H1 (cell line): ENCODE results near the gene CCDC15. TPM values are rescaled to one million over a fixed set of nuclear protein-coding genes. Genes with fewer than 3 reads are reported as not detected.

ENCODE experiments used
- CTCF ChIA-PET: fragments of 300-600 bp; sonication (Branson Sonifier 250); formaldehyde crosslinking; loops from one replicate; lab custom pipeline; 2021; ENCODE audit not compliant: partially characterized antibody; lab: Charles Lee
- POLR2A ChIA-PET: fragments of 300-600 bp; sonication (Branson Sonifier 250); formaldehyde crosslinking; loops from one replicate; lab custom pipeline; 2021; ENCODE audit warnings: inconsistent platforms; ENCODE audit not compliant: partially characterized antibody; lab: Charles Lee
- DNase-seq, 2 experiments: peaks; one replicate each; pipeline versions ENCODE4 v3.0.0 to v3.0.0-alpha.2; 2010 to 2022; ENCODE audit warnings: low spot score in 2 of 2, low read depth in 1 of 2, mixed read lengths in 1 of 2
- FAIRE-seq: peaks from 2 replicates; lab custom pipeline; 2011; peaks lifted over from hg19 to GRCh38; lab: Jason Lieb, UNC
- H2AFZ ChIP-seq: 2 replicates; pipeline ENCODE4 v1.8.1; 2012; ENCODE audit warnings: low read length, inconsistent platforms
- H2AK5ac ChIP-seq: 2 replicates; pipeline ENCODE4 v1.6.1; 2013; ENCODE audit warnings: low read depth, low read length
- H2BK120ac ChIP-seq: replicated peaks from 2 replicates; pipeline ENCODE3; 2013; ENCODE audit warnings: low read depth, low read length, inconsistent platforms
- H2BK12ac ChIP-seq: 2 replicates; pipeline ENCODE4 v1.6.1; 2013; ENCODE audit warnings: low read depth, low read length
- H2BK15ac ChIP-seq: 2 replicates; pipeline ENCODE4 v1.6.1; 2013; ENCODE audit warnings: low read length
- H2BK20ac ChIP-seq: 2 replicates; pipeline ENCODE4 v1.6.1; 2013; ENCODE audit warnings: low read length
- H2BK5ac ChIP-seq: 2 replicates; pipeline ENCODE4 v1.6.1; 2013; ENCODE audit warnings: low read depth, low read length
- H3K14ac ChIP-seq: 2 replicates; pipeline ENCODE4 v1.6.1; 2013; ENCODE audit warnings: inconsistent platforms; ENCODE audit not compliant: insufficient read length
- H3K18ac ChIP-seq: 2 replicates; pipeline ENCODE4 v1.6.1; 2013; ENCODE audit warnings: low read length; ENCODE audit errors: extremely low read depth
- H3K23ac ChIP-seq: 2 replicates; pipeline ENCODE4 v1.6.1; 2013; ENCODE audit warnings: inconsistent platforms; ENCODE audit not compliant: insufficient read length
- H3K23me2 ChIP-seq: 2 replicates; pipeline ENCODE4 v1.6.1; 2013; ENCODE audit warnings: low read depth, low read length
- H3K27ac ChIP-seq: 2 replicates; pipeline ENCODE4 v1.6.1; 2011; ENCODE audit warnings: low read depth, low read length, inconsistent platforms
- H3K27me3 ChIP-seq, 4 experiments: replicated peaks in 1 of 4; 1 replicate in 1 of 4; 2 replicates in 3 of 4; pipeline versions ENCODE4 v1.6.1 to v1.8.1; 2011 to 2013; ENCODE audit warnings: low read length in 3 of 4, mild to moderate bottlenecking in 3 of 4, inconsistent platforms in 2 of 4, mixed read lengths in 2 of 4, moderate library complexity in 1 of 4; ENCODE audit not compliant: control insufficient read depth in 3 of 4, insufficient read depth in 3 of 4; ENCODE audit errors: extremely low read depth in 1 of 4
- H3K36me3 ChIP-seq, 4 experiments: 2 replicates each; pipeline versions ENCODE4 v1.6.1 to v1.8.1; 2011 to 2013; ENCODE audit warnings: mild to moderate bottlenecking in 4 of 4, low read length in 3 of 4, moderate library complexity in 2 of 4, control low read depth in 1 of 4, inconsistent platforms in 1 of 4; ENCODE audit not compliant: insufficient read depth in 4 of 4, control insufficient read depth in 2 of 4
- H3K4ac ChIP-seq: replicated peaks from 2 replicates; pipeline ENCODE3; 2013; ENCODE audit warnings: low read length, low read depth, mixed read lengths, inconsistent platforms; ENCODE audit not compliant: insufficient read length
- H3K4me1 ChIP-seq, 4 experiments: replicated peaks in 1 of 4; 1 replicate in 1 of 4; 2 replicates in 3 of 4; pipeline versions ENCODE4 v1.6.1 to v1.8.1; 2011 to 2013; ENCODE audit warnings: low read length in 3 of 4, inconsistent platforms in 2 of 4, mixed read lengths in 1 of 4; ENCODE audit not compliant: insufficient read depth in 4 of 4, control insufficient read depth in 3 of 4
- H3K4me2 ChIP-seq, 2 experiments: 2 replicates each; pipeline versions ENCODE4 v1.6.1 to v1.8.1; 2011 to 2013; ENCODE audit warnings: low read depth in 2 of 2, low read length in 2 of 2, control low read depth in 1 of 2, inconsistent platforms in 1 of 2, mild to moderate bottlenecking in 1 of 2; ENCODE audit not compliant: insufficient read depth in 1 of 2
- H3K4me3 ChIP-seq, 4 experiments: fragments of 200-600, 300-600 bp in 1 of 4; sonication (generic), shearing (Covaris generic), sonication (Bioruptor Twin) in 1 of 4; 2 replicates each; pipeline versions ENCODE4 v1.5.1 to v1.8.1; 2011 to 2016; ENCODE audit warnings: low read length in 4 of 4, low read depth in 3 of 4, control low read depth in 2 of 4, inconsistent platforms in 2 of 4, mild to moderate bottlenecking in 2 of 4, mixed read lengths in 1 of 4, moderate library complexity in 1 of 4; ENCODE audit not compliant: insufficient read depth in 2 of 4; ENCODE audit errors: extremely low read depth in 1 of 4
- H3K56ac ChIP-seq: replicated peaks from 2 replicates; pipeline ENCODE3; 2013; ENCODE audit warnings: low read depth, mild to moderate bottlenecking, mixed read lengths, low read length, inconsistent platforms; ENCODE audit not compliant: insufficient read length
- H3K79me1 ChIP-seq: 2 replicates; pipeline ENCODE4 v1.6.1; 2013; ENCODE audit warnings: low read depth, low read length, control low read depth
- H3K79me2 ChIP-seq, 2 experiments: 2 replicates each; pipeline versions ENCODE4 v1.6.1 to v1.8.1; 2012 to 2013; ENCODE audit warnings: low read length in 2 of 2, mild to moderate bottlenecking in 2 of 2, inconsistent platforms in 1 of 2; ENCODE audit not compliant: insufficient read depth in 2 of 2, control insufficient read depth in 1 of 2
- H3K9ac ChIP-seq, 4 experiments: replicated peaks in 1 of 4; 1 replicate in 1 of 4; 2 replicates in 3 of 4; pipeline versions ENCODE4 v1.6.1 to v1.8.1; 2011 to 2013; ENCODE audit warnings: low read depth in 3 of 4, low read length in 3 of 4, control low read depth in 2 of 4, mild to moderate bottlenecking in 2 of 4, moderate library complexity in 2 of 4, inconsistent platforms in 1 of 4; ENCODE audit errors: extremely low read depth in 1 of 4
- H3K9me3 ChIP-seq, 2 experiments: 2 replicates each; pipeline versions ENCODE4 v1.6.1 to v1.8.1; 2012 to 2013; ENCODE audit warnings: mild to moderate bottlenecking in 2 of 2, moderate library complexity in 2 of 2, control low read depth in 1 of 2, inconsistent platforms in 1 of 2, low read depth in 1 of 2, low read length in 1 of 2, mixed read lengths in 1 of 2; ENCODE audit not compliant: insufficient read depth in 2 of 2
- H4K20me1 ChIP-seq, 2 experiments: replicated peaks in 1 of 2; 2 replicates each; pipeline versions ENCODE3 to v1.8.1; 2011 to 2013; ENCODE audit warnings: inconsistent platforms in 2 of 2, low read length in 2 of 2, mild to moderate bottlenecking in 1 of 2; ENCODE audit not compliant: insufficient read depth in 2 of 2, control insufficient read depth in 1 of 2
- H4K5ac ChIP-seq: 2 replicates; pipeline ENCODE4 v1.6.1; 2013; ENCODE audit warnings: low read length, low read depth, mixed read lengths, inconsistent platforms; ENCODE audit not compliant: insufficient read length
- H4K8ac ChIP-seq: 2 replicates; pipeline ENCODE4 v1.8.0; 2013; ENCODE audit warnings: mild to moderate bottlenecking, moderate library complexity, low read length, inconsistent platforms; ENCODE audit not compliant: insufficient read depth; ENCODE audit errors: extremely low read depth
- H4K91ac ChIP-seq: replicated peaks from 2 replicates; pipeline ENCODE3; 2013; ENCODE audit warnings: low read length, mixed read lengths, inconsistent platforms; ENCODE audit not compliant: insufficient read length
- ATF3 ChIP-seq: IDR thresholded peaks from 2 replicates; pipeline ENCODE4 v1.6.1; 2011; ENCODE audit warnings: low read depth, mild to moderate bottlenecking, low read length; ENCODE audit not compliant: insufficient read depth
- BRCA1 ChIP-seq: IDR thresholded peaks from 2 replicates; pipeline ENCODE4 v1.6.1; 2012; ENCODE audit warnings: low read depth, low read length, improper control_type of control experiment
- FOSL1 ChIP-seq: IDR thresholded peaks from 2 replicates; pipeline ENCODE4 v1.6.1; 2011; ENCODE audit warnings: mild to moderate bottlenecking, low read depth, low read length, moderate library complexity; ENCODE audit not compliant: insufficient read depth
- HDAC2 ChIP-seq, 2 experiments: fragments of 300-600 bp in 1 of 2; sonication (generic) in 1 of 2; IDR thresholded peaks; 2 replicates each; pipeline ENCODE4 v1.6.1; 2011 to 2012; ENCODE audit warnings: low read depth in 2 of 2, low read length in 2 of 2, mild to moderate bottlenecking in 2 of 2, moderate library complexity in 2 of 2, borderline replicate concordance in 1 of 2, inconsistent platforms in 1 of 2
- PHF8 ChIP-seq: fragments of 200-600 bp; sonication (generic); conservative IDR thresholded peaks from 2 replicates; pipeline ENCODE4 v1.7.1; 2012; ENCODE audit warnings: low read depth, mild to moderate bottlenecking, inconsistent platforms, low read length, moderate library complexity
- RAD21 ChIP-seq, 2 experiments: IDR thresholded peaks in 1 of 2; conservative IDR thresholded peaks in 1 of 2; 2 replicates each; pipeline ENCODE4 v1.6.1; 2011; ENCODE audit warnings: low read depth in 2 of 2, low read length in 2 of 2, improper control_type of control experiment in 1 of 2, inconsistent platforms in 1 of 2, mild to moderate bottlenecking in 1 of 2, moderate library complexity in 1 of 2
- RNF2 ChIP-seq: fragments of 200-900, 300-1000 bp; sonication (generic); IDR thresholded peaks from 2 replicates; pipeline ENCODE4 v1.7.1; 2016; ENCODE audit warnings: borderline replicate concordance, low read depth, mild to moderate bottlenecking, antibody characterized with exemption, low read length; ENCODE audit not compliant: poor library complexity, severe bottlenecking; ENCODE audit errors: missing control alignments
- TAF7 ChIP-seq: optimal IDR thresholded peaks from 2 replicates; pipeline ENCODE3; 2011; ENCODE audit warnings: low read depth, mild to moderate bottlenecking, inconsistent platforms, low read length, moderate library complexity, borderline replicate concordance
- TCF12 ChIP-seq: IDR thresholded peaks from 2 replicates; pipeline ENCODE4 v1.6.1; 2011; ENCODE audit warnings: low read depth, mild to moderate bottlenecking, low read length
- USF2 ChIP-seq: IDR thresholded peaks from 2 replicates; pipeline ENCODE4 v1.6.1; 2011; ENCODE audit warnings: low read length, improper control_type of control experiment
- WGBS, 2 experiments: shearing (Covaris generic) in 1 of 2; methylation state at CpG; one replicate each; pipeline versions ENCODE4 v1.1.6 to v1.1.7; 2013 to 2015; ENCODE audit warnings: low lambda C conversion rate in 2 of 2, mixed read lengths in 2 of 2, inconsistent platforms in 1 of 2, low coverage in 1 of 2, missing lambda C conversion rate in 1 of 2; ENCODE audit not compliant: insufficient replicate concordance in 2 of 2, insufficient coverage in 1 of 2, insufficient read length in 1 of 2; ENCODE audit errors: extremely low coverage in 1 of 2, missing lambda C conversion rate in 1 of 2; 5-methylcytosine and 5-hydroxymethylcytosine counted together
- polyA plus RNA-seq, 7 experiments: library from polyadenylated mRNA; depleted of rRNA in 3 of 7; stranded (reverse) in 5 of 7; unstranded in 2 of 7; fragments of >200 nt in 5 of 7; fragments of 200-250 nt in 2 of 7; gene quantifications; 1 replicate in 5 of 7; 2 replicates in 1 of 7; 4 replicates in 1 of 7; pipeline versions ENCODE4 v1.2.1 to v1.2.3, GENCODE V29; 2011 to 2013; ENCODE audit warnings: missing spikeins in 2 of 7, mixed read lengths in 2 of 7
- total RNA-seq: library from RNA; stranded (reverse); fragmentation: NEBNext Ultra II Directional; extraction: Animal tissue kit (Norgen Biotek cat#: 25700); gene quantifications from 2 replicates; pipeline ENCODE4 v1.2.1, GENCODE V29; 2021

CCDC15 gene
- total and polyA plus RNA-seq, 2 of the 8 experiments (the other 6 are each of a cell fraction or from before 2014, with no cell fraction given), result 1.5 to 3.1 TPM

- H4K20me1 ChIP-seq, result no peaks in the 10 kb centered on the region
- ChIA-PET CTCF (interaction anchor here (0.8 to 2.5 kb wide), 9 partner anchors 8 to 184 kb away, joined by 3 to 9 read pairs (median 4); no protein-coding TSS in a partner anchor), POLR2A (interaction anchor here (1.2 kb wide), 1 partner anchor 12 kb away, joined by 4 read pairs; the partner anchor contains the start of gene CCDC15)
- no peak overlapping the region for H2AK5ac ChIP-seq
- H3K14ac ChIP-seq, result no peak overlapping the region
- no peak overlapping the region for H2BK15ac ChIP-seq
- no peaks in the 10 kb centered on the region for H3K79me1 ChIP-seq
- H4K5ac ChIP-seq, result no peak overlapping the region
- no peak overlapping the region for H4K91ac ChIP-seq
- no peak overlapping the region for H2BK20ac ChIP-seq
- no peaks in the 10 kb centered on the region for H3K79me2 ChIP-seq
- H3K18ac ChIP-seq, result no peak overlapping the region
- H3K4me2 ChIP-seq, result no peak overlapping the region
- WGBS, 2 experiments, result 69% methylated on average over 1 of the region's 1 CpG; no CpG with 5 or more reads in 1 of the 2 experiments
- H2BK12ac ChIP-seq, result no peak overlapping the region
- no peak overlapping the region for H4K8ac ChIP-seq
- no peak overlapping the region for H3K9ac ChIP-seq
- H2BK120ac ChIP-seq, result no peak overlapping the region
- H3K9me3 ChIP-seq, result no peaks in the 10 kb centered on the region
- no peak overlapping the region for H3K56ac ChIP-seq
- no peak overlapping the region for H2BK5ac ChIP-seq
- no peak overlapping the region for H3K4me3 ChIP-seq
- DNase-seq (no peak), FAIRE-seq (no peak)
- H3K27ac ChIP-seq, result no peak overlapping the region
- H3K23me2 ChIP-seq, result no peaks in the 10 kb centered on the region
- H3K27me3 ChIP-seq, result peaks cover 0 to 3% (median 0%) of the 10 kb centered on the region in 4 experiments; a peak in 1 of 7 replicates
- no peak overlapping the region for H2AFZ ChIP-seq
- H3K23ac ChIP-seq, result no peak overlapping the region
- no peak overlapping the region for H3K4ac ChIP-seq
- peaks cover 0 to 3% (median 0%) of the 10 kb centered on the region in 4 experiments; a peak in 1 of 7 replicates for H3K4me1 ChIP-seq
- H3K36me3 ChIP-seq, result no peaks in the 10 kb centered on the region
- TF ChIP-seq HDAC2 (IDR thresholded peaks at IDR 0.05; ENCODE audit: borderline replicate concordance in 1 of 2, low read depth in 2 of 2, low read length in 2 of 2) (no peak), RAD21 (IDR thresholded peaks at IDR 0.05 in 1 of 2, conservative IDR thresholded peaks at IDR 0.05 in 1 of 2; ENCODE audit: low read depth in 2 of 2, low read length in 2 of 2) (no peak), PHF8 (no peak), USF2 (no peak), ATF3 (no peak), FOSL1 (no peak), TCF12 (no peak), BRCA1 (no peak), RNF2 (no peak), TAF7 (no peak)
Measured at GRCh38 chr11:124941703-124942102, 12.3 kb upstream of the CCDC15 start.
